ENCODE measurements around the gene LRRC23. TPM values are rescaled to one million over a fixed set of nuclear protein-coding genes. Genes with fewer than 3 reads are reported as not detected.
A peak's percentile ranks its signal among the peaks of the same experiment; 100 is the strongest.

LRRC23 gene
- polyA plus RNA-seq, 1 donor from 2014 or later, result 20.5 TPM

DNA sequence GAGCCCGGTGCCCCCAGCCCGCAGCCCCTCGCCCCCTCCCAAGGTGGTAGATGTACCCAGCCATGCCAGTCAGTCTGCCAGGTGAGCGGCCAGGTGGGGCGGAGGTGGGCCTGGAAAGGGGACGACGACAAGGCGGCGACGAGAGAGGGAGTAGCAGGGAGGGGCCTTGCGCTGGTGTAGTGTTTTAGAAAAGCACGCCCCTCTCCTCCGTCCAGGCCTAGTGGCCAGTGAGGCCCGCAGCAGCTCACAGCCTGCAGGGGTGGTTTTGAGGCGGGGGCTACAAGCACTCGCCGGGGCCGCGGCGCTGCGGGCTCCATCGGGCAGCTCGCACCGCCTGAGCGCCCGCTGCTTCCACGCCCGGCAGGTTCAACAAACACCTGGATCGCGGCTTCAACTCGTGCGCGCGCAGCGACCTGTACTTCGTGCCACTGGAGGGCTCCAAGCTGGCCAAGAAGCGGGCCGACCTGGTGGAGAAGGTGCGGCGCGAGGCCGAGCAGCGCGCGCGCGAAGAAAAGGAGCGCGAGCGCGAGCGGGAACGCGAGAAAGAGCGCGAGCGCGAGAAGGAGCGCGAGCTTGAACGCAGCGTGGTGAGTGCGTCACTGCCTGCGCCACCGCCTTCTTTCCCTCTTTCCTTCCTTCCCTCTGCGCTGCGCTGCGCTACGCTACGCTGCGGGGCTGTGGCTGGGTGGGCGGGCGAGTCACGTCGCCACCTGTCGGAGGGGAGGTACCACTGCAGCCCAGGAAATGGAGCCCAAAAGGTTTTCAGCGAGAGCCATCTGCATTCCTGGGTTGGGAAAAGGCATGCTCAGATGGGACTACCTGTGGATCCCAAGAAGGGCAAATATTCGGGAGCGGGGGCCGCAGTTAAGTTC, 33.1 kb downstream of the LRRC23 start:
- Histone ChIP-seq H3K27me3 (ENCODE audit: insufficient read depth, low read depth, low read length) (no peaks in the 10 kb centered on the region), H3K9me3 (ENCODE audit: low read length) (no peaks in the 10 kb centered on the region), H4K20me1 (ENCODE audit: insufficient read depth) (peaks cover 9% of the 10 kb centered on the region), H3K27ac (ENCODE audit: low read length) (peak overlapping the region; percentile 91), H2AFZ (ENCODE audit: low read depth, low read length) (no peak overlapping the region), H3K4me2 (ENCODE audit: low read length) (peak overlapping the region; percentile 51), H3K36me3 (ENCODE audit: insufficient read depth, low read length) (peaks cover 8% of the 10 kb centered on the region), H3F3A (ENCODE audit: insufficient read depth, low read length, poor library complexity, severe bottlenecking) (peaks cover 7% of the 10 kb centered on the region), H3K79me2 (replicated peaks; ENCODE audit: insufficient read depth, low read length) (peaks cover 15% of the 10 kb centered on the region), H3K9me2 (ENCODE audit: insufficient read depth, low read length) (no peaks in the 10 kb centered on the region), H3K4me3 (ENCODE audit: low read length) (peak overlapping the region; percentile 71), H3K9ac (ENCODE audit: low read length) (peak overlapping the region; percentile 86)
- TF ChIP-seq MXI1 (conservative IDR thresholded peaks at IDR 0.05; ENCODE audit: poor library complexity, severe bottlenecking) (peak; percentile 91), EP300 (conservative IDR thresholded peaks at IDR 0.05; ENCODE audit: poor library complexity, severe bottlenecking) (peak; percentile 78), TAF1 (IDR thresholded peaks at IDR 0.05; ENCODE audit: low read depth) (no peak), EZH2 (IDR thresholded peaks at IDR 0.05; ENCODE audit: borderline replicate concordance, insufficient read depth, low read length, poor library complexity, severe bottlenecking) (no peak), POLR2AphosphoS5 (IDR thresholded peaks at IDR 0.05) (peak; percentile 93), CTCF (IDR thresholded peaks at IDR 0.05; ENCODE audit: poor library complexity, severe bottlenecking) (peak; percentile 99), SMC3 (conservative IDR thresholded peaks at IDR 0.05; ENCODE audit: poor library complexity) (peak; percentile 84), RAD21 (conservative IDR thresholded peaks at IDR 0.05) (peak; percentile 74)
- TF ChIP-seq, protein P1, sequence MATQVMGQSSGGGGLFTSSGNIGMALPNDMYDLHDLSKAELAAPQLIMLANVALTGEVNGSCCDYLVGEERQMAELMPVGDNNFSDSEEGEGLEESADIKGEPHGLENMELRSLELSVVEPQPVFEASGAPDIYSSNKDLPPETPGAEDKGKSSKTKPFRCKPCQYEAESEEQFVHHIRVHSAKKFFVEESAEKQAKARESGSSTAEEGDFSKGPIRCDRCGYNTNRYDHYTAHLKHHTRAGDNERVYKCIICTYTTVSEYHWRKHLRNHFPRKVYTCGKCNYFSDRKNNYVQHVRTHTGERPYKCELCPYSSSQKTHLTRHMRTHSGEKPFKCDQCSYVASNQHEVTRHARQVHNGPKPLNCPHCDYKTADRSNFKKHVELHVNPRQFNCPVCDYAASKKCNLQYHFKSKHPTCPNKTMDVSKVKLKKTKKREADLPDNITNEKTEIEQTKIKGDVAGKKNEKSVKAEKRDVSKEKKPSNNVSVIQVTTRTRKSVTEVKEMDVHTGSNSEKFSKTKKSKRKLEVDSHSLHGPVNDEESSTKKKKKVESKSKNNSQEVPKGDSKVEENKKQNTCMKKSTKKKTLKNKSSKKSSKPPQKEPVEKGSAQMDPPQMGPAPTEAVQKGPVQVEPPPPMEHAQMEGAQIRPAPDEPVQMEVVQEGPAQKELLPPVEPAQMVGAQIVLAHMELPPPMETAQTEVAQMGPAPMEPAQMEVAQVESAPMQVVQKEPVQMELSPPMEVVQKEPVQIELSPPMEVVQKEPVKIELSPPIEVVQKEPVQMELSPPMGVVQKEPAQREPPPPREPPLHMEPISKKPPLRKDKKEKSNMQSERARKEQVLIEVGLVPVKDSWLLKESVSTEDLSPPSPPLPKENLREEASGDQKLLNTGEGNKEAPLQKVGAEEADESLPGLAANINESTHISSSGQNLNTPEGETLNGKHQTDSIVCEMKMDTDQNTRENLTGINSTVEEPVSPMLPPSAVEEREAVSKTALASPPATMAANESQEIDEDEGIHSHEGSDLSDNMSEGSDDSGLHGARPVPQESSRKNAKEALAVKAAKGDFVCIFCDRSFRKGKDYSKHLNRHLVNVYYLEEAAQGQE (IDR thresholded peaks at IDR 0.05; ENCODE audit: borderline replicate concordance), result peak; percentile 70

DNA sequence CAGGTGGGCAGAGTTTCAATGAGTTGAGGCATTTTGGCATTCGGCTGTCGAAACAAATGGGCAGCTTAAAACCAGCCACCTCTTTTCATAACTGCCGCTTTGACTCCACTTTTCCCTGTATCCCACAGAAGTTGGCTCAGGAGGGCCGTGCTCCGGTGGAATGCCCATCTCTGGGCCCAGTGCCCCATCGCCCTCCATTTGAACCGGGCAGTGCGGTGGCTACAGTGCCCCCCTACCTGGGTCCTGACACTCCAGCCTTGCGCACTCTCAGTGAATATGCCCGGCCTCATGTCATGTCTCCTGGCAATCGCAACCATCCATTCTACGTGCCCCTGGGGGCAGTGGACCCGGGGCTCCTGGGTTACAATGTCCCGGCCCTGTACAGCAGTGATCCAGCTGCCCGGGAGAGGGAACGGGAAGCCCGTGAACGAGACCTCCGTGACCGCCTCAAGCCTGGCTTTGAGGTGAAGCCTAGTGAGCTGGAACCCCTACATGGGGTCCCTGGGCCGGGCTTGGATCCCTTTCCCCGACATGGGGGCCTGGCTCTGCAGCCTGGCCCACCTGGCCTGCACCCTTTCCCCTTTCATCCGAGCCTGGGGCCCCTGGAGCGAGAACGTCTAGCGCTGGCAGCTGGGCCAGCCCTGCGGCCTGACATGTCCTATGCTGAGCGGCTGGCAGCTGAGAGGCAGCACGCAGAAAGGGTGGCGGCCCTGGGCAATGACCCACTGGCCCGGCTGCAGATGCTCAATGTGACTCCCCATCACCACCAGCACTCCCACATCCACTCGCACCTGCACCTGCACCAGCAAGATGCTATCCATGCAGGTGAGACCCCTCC, 34.0 kb downstream of the LRRC23 start:
- peak overlapping the region; percentile 91 for H3K27ac ChIP-seq (ENCODE audit: low read length)
- H3K79me2 ChIP-seq (replicated peaks; ENCODE audit: insufficient read depth, low read length), result peaks cover 10% of the 10 kb centered on the region
- H3K4me3 ChIP-seq (ENCODE audit: low read length), result peak overlapping the region; percentile 71
- H3K9ac ChIP-seq (ENCODE audit: low read length), result peak overlapping the region; percentile 42
- H3K4me2 ChIP-seq (ENCODE audit: low read length), result no peak overlapping the region
- TF ChIP-seq EZH2 (IDR thresholded peaks at IDR 0.05; ENCODE audit: borderline replicate concordance, insufficient read depth, low read length, poor library complexity, severe bottlenecking), result no peak
- TF ChIP-seq EP300 (conservative IDR thresholded peaks at IDR 0.05; ENCODE audit: poor library complexity, severe bottlenecking), result no peak
- TF ChIP-seq, protein P1 (IDR thresholded peaks at IDR 0.05; ENCODE audit: borderline replicate concordance), result no peak
- TF ChIP-seq RAD21 (conservative IDR thresholded peaks at IDR 0.05), result no peak
- TF ChIP-seq MXI1 (conservative IDR thresholded peaks at IDR 0.05; ENCODE audit: poor library complexity, severe bottlenecking), result no peak
- TF ChIP-seq POLR2AphosphoS5 (IDR thresholded peaks at IDR 0.05), result no peak
- no peak for TF ChIP-seq SMC3 (conservative IDR thresholded peaks at IDR 0.05; ENCODE audit: poor library complexity)
- no peak for TF ChIP-seq CTCF (IDR thresholded peaks at IDR 0.05; ENCODE audit: poor library complexity, severe bottlenecking)
- TF ChIP-seq TAF1 (IDR thresholded peaks at IDR 0.05; ENCODE audit: low read depth), result no peak
- H3K27me3 ChIP-seq (ENCODE audit: insufficient read depth, low read depth, low read length), result no peaks in the 10 kb centered on the region
- peaks cover 8% of the 10 kb centered on the region for H3K36me3 ChIP-seq (ENCODE audit: insufficient read depth, low read length)
- no peak overlapping the region for H2AFZ ChIP-seq (ENCODE audit: low read depth, low read length)
- H3F3A ChIP-seq (ENCODE audit: insufficient read depth, low read length, poor library complexity, severe bottlenecking), result peaks cover 7% of the 10 kb centered on the region
- no peaks in the 10 kb centered on the region for H3K9me3 ChIP-seq (ENCODE audit: low read length)
- H3K9me2 ChIP-seq (ENCODE audit: insufficient read depth, low read length), result no peaks in the 10 kb centered on the region
- H4K20me1 ChIP-seq (ENCODE audit: insufficient read depth), result peaks cover 3% of the 10 kb centered on the region

Measured in neural cell (in vitro differentiated cells).